ENCODE results near the gene GRK6.

- TF ChIP-seq, protein P1, sequence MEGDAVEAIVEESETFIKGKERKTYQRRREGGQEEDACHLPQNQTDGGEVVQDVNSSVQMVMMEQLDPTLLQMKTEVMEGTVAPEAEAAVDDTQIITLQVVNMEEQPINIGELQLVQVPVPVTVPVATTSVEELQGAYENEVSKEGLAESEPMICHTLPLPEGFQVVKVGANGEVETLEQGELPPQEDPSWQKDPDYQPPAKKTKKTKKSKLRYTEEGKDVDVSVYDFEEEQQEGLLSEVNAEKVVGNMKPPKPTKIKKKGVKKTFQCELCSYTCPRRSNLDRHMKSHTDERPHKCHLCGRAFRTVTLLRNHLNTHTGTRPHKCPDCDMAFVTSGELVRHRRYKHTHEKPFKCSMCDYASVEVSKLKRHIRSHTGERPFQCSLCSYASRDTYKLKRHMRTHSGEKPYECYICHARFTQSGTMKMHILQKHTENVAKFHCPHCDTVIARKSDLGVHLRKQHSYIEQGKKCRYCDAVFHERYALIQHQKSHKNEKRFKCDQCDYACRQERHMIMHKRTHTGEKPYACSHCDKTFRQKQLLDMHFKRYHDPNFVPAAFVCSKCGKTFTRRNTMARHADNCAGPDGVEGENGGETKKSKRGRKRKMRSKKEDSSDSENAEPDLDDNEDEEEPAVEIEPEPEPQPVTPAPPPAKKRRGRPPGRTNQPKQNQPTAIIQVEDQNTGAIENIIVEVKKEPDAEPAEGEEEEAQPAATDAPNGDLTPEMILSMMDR (IDR thresholded peaks at IDR 0.05), result peak; percentile 51 to 89 (median 77)
- TF ChIP-seq POLR2A (IDR thresholded peaks at IDR 0.05) (peak in 1 of 2 donors; percentile 9), EP300 (IDR thresholded peaks at IDR 0.05) (no peak)
Observed at GRCh38 chr5:177455036-177455660, 28.7 kb downstream of the GRK6 start.

Measured in tibial nerve (tissue), 4 donors.